OCI-LY3 (cell line): Measurements from ENCODE around the gene HELQ.

Source experiments
- H2AFZ ChIP-seq: fragments of 200-600, 300-600 bp; shearing (Covaris generic); 2 replicates; pipeline ENCODE4 v1.6.0; 2014; ENCODE audit warnings: antibody characterized with exemption, low read depth, low read length
- H3K27ac ChIP-seq: fragments of 200-600, 300-600 bp; sonication (generic); 2 replicates; pipeline ENCODE4 v1.5.1; 2014; ENCODE audit warnings: mild to moderate bottlenecking, low read length, moderate library complexity, mixed read lengths
- H3K27me3 ChIP-seq: fragments of 200-600, 300-600 bp; sonication (generic); 2 replicates; pipeline ENCODE4 v1.6.1; 2014; ENCODE audit warnings: low read depth, low read length, mixed read lengths
- H3K36me3 ChIP-seq: fragments of 200-600, 300-600 bp; sonication (generic); replicated peaks from 2 replicates; pipeline ENCODE3; 2014; ENCODE audit warnings: low read depth, low read length, mixed read lengths
- H3K4me1 ChIP-seq: fragments of 300-600, 200-600 bp; sonication (generic); 2 replicates; pipeline ENCODE4 v1.6.1; 2014; ENCODE audit warnings: low read length, mixed read lengths
- H3K4me2 ChIP-seq: fragments of 200-600, 300-600 bp; sonication (generic); 2 replicates; pipeline ENCODE4 v1.6.1; 2014; ENCODE audit warnings: low read length, mixed read lengths
- H3K4me3 ChIP-seq: fragments of 300-600, 200-600 bp; sonication (generic); 2 replicates; pipeline ENCODE4 v1.5.1; 2014; ENCODE audit warnings: antibody characterized with exemption, mild to moderate bottlenecking, low read length, moderate library complexity
- H3K79me2 ChIP-seq: fragments of 300-600, 200-600 bp; shearing (Covaris generic); 2 replicates; pipeline ENCODE4 v1.6.1; 2014; ENCODE audit warnings: mild to moderate bottlenecking, low read length, mixed read lengths
- H3K9ac ChIP-seq: fragments of 300-600, 200-600 bp; shearing (Covaris generic); 2 replicates; pipeline ENCODE4 v1.6.0; 2014; ENCODE audit warnings: mild to moderate bottlenecking, low read length, moderate library complexity
- H3K9me3 ChIP-seq: fragments of 200-600, 300-600 bp; shearing (Covaris generic); 2 replicates; pipeline ENCODE4 v1.6.1; 2014; ENCODE audit warnings: low read length, mixed read lengths; ENCODE audit not compliant: insufficient read depth
- H4K20me1 ChIP-seq: fragments of 200-600, 300-600 bp; sonication (generic); 2 replicates; pipeline ENCODE4 v1.6.1; 2016; ENCODE audit warnings: low read length, mixed read lengths; ENCODE audit not compliant: insufficient read depth
- CTCF ChIP-seq: fragments of 200-600, 300-600 bp; sonication (generic); IDR thresholded peaks from 2 replicates; pipeline ENCODE4 v1.5.1; 2014; ENCODE audit warnings: antibody characterized with exemption, low read length, low read depth
- EZH2phosphoT487 ChIP-seq: fragments of 200-600 bp; shearing (Covaris generic); IDR thresholded peaks from 2 replicates; pipeline ENCODE4 v1.6.1; 2018; ENCODE audit warnings: antibody characterized with exemption, mixed run types, low read depth

The HELQ gene

GRCh38 chr4:83440899-83441298, 14.7 kb downstream of the HELQ start:
- H3K27me3 ChIP-seq, result no peaks in the 10 kb centered on the region
- H2AFZ ChIP-seq, result no peak overlapping the region
- no peak overlapping the region for H3K9ac ChIP-seq
- no peak overlapping the region for H3K27ac ChIP-seq
- H3K4me2 ChIP-seq, result no peak overlapping the region
- no peaks in the 10 kb centered on the region for H4K20me1 ChIP-seq
- H3K4me3 ChIP-seq, result no peak overlapping the region
- TF ChIP-seq EZH2phosphoT487 (no peak), CTCF (no peak)
- no peaks in the 10 kb centered on the region for H3K9me3 ChIP-seq
- H3K79me2 ChIP-seq, result no peaks in the 10 kb centered on the region
- H3K36me3 ChIP-seq, result peaks cover 23% of the 10 kb centered on the region
- H3K4me1 ChIP-seq, result no peaks in the 10 kb centered on the region

- H3K4me2 ChIP-seq, result no peak overlapping the region
- H3K4me3 ChIP-seq, result no peak overlapping the region
- no peaks in the 10 kb centered on the region for H4K20me1 ChIP-seq
- no peak overlapping the region for H3K9ac ChIP-seq
- TF ChIP-seq EZH2phosphoT487, result no peak
- TF ChIP-seq CTCF, result no peak
- H3K79me2 ChIP-seq, result no peaks in the 10 kb centered on the region
- peaks cover 23% of the 10 kb centered on the region for H3K36me3 ChIP-seq
- H3K9me3 ChIP-seq, result no peaks in the 10 kb centered on the region
- no peaks in the 10 kb centered on the region for H3K27me3 ChIP-seq
- H3K27ac ChIP-seq, result no peak overlapping the region
- no peaks in the 10 kb centered on the region for H3K4me1 ChIP-seq
- H2AFZ ChIP-seq, result no peak overlapping the region
Observed at GRCh38 chr4:83440148-83440814, 15.3 kb downstream of the HELQ start.

GRCh38 chr4:83438719-83439118, 16.9 kb downstream of the HELQ start:
- Histone ChIP-seq H3K4me1 (no peaks in the 10 kb centered on the region), H3K4me3 (no peak overlapping the region), H3K79me2 (no peaks in the 10 kb centered on the region), H3K9me3 (no peaks in the 10 kb centered on the region), H4K20me1 (no peaks in the 10 kb centered on the region), H2AFZ (no peak overlapping the region), H3K36me3 (peaks cover 21% of the 10 kb centered on the region), H3K4me2 (no peak overlapping the region), H3K27ac (no peak overlapping the region), H3K9ac (no peak overlapping the region), H3K27me3 (no peaks in the 10 kb centered on the region)
- TF ChIP-seq EZH2phosphoT487 (no peak), CTCF (no peak)

GRCh38 chr4:83436680-83437079, 18.9 kb downstream of the HELQ start:
- Histone ChIP-seq H3K4me1 (no peaks in the 10 kb centered on the region), H3K4me3 (no peak overlapping the region), H3K27me3 (no peaks in the 10 kb centered on the region), H3K79me2 (no peaks in the 10 kb centered on the region), H3K9me3 (no peaks in the 10 kb centered on the region), H3K4me2 (no peak overlapping the region), H2AFZ (no peak overlapping the region), H3K36me3 (peaks cover 17% of the 10 kb centered on the region), H4K20me1 (no peaks in the 10 kb centered on the region), H3K9ac (no peak overlapping the region), H3K27ac (no peak overlapping the region)
- no peak for TF ChIP-seq CTCF
- TF ChIP-seq EZH2phosphoT487, result no peak
